ENCODE results near the gene PABPC3.

The PABPC3 gene

GRCh38 chr13:25118378-25118905, 22.5 kb downstream of the PABPC3 start:
- no peak for DNase-seq (ENCODE audit: low read depth in 2 of 2)
- H3K4me3 ChIP-seq (replicated peaks in 1 of 2; ENCODE audit: low read depth in 2 of 2, low read length in 2 of 2), result no peak overlapping the region
- TF ChIP-seq CTCF (IDR thresholded peaks at IDR 0.05; ENCODE audit: low read depth, low read length), result no peak

- H3K4me3 ChIP-seq (replicated peaks in 1 of 2; ENCODE audit: low read depth in 2 of 2, low read length in 2 of 2), result no peak overlapping the region
- DNase-seq (ENCODE audit: low read depth in 2 of 2), result no peak
- TF ChIP-seq CTCF (IDR thresholded peaks at IDR 0.05; ENCODE audit: low read depth, low read length), result no peak
Observed at GRCh38 chr13:25130944-25131343, 35.0 kb downstream of the PABPC3 start.

GRCh38 chr13:25131881-25132420, 36.0 kb downstream of the PABPC3 start:
- TF ChIP-seq CTCF (IDR thresholded peaks at IDR 0.05; ENCODE audit: low read depth, low read length), result no peak
- no peak for DNase-seq (ENCODE audit: low read depth in 2 of 2)
- no peak overlapping the region for H3K4me3 ChIP-seq (replicated peaks in 1 of 2; ENCODE audit: low read depth in 2 of 2, low read length in 2 of 2)

- DNase-seq (ENCODE audit: low read depth in 2 of 2), result no peak
- no peak for TF ChIP-seq CTCF (IDR thresholded peaks at IDR 0.05; ENCODE audit: low read depth, low read length)
- no peak overlapping the region for H3K4me3 ChIP-seq (replicated peaks in 1 of 2; ENCODE audit: low read depth in 2 of 2, low read length in 2 of 2)
Observed at GRCh38 chr13:25132751-25133390, 36.9 kb downstream of the PABPC3 start.

- no peak overlapping the region for H3K4me3 ChIP-seq (replicated peaks in 1 of 2; ENCODE audit: low read depth in 2 of 2, low read length in 2 of 2)
- no peak for DNase-seq (ENCODE audit: low read depth in 2 of 2)
- no peak for TF ChIP-seq CTCF (IDR thresholded peaks at IDR 0.05; ENCODE audit: low read depth, low read length)
Observed at GRCh38 chr13:25135896-25136295, 40.0 kb downstream of the PABPC3 start.

GRCh38 chr13:25136880-25137787, 41.2 kb downstream of the PABPC3 start:
- DNase-seq (ENCODE audit: low read depth in 2 of 2), result no peak
- no peak overlapping the region for H3K4me3 ChIP-seq (replicated peaks in 1 of 2; ENCODE audit: low read depth in 2 of 2, low read length in 2 of 2)
- TF ChIP-seq CTCF (IDR thresholded peaks at IDR 0.05; ENCODE audit: low read depth, low read length), result no peak

Measured in cardiac fibroblast (primary cell).